ENCODE measurements around the gene ZNFX1. TPM values are rescaled to one million over a fixed set of nuclear protein-coding genes. Genes with fewer than 3 reads are reported as not detected.

The ZNFX1 gene
- total and polyA plus RNA-seq, 9 of the 15 experiments (the other 6 are each of a cell fraction or from before 2014, with no cell fraction given): 3.8 to 13.8 (median 10.3) TPM

DNA sequence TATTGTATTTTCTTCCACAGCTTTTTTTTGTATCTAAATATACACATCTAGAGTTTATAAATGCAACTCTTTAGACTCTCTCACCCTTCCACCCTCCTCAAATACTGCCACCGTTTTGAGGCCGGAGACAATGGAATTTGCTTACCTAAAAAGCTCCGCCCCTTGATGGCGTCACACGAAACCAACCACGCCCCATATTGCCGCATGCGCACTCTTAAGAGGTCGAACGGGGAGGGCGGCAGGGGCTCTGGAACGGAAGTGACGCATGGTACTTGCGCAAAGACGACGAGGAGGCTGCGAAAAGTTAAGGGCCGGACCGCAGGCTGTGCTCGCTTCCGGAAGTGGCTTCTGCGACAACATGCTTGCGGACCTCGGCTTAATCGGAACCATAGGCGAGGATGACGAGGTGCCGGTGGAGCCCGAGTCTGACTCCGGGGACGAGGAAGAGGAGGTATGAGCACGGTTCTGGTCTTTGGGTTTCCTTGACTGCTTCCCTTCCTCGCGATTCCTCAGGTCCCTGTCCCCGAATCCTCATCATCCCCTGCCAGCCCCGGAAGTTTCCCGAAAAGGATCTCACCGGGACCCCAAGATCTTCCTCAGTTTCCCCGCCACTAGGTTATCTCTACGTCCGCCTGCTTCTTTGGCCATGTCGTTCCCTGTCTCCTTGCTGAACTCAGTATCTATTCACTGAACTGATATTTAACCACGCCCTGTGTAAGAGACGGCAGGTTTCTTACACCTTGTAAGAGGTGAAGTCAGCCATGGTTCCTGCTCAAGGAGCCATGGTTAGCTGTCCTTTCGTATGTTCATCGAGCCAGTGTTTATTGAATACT lies 58.5 kb downstream of the ZNFX1 start, which contains the start of gene DDX27 (continued):
- TF ChIP-seq FOS (IDR thresholded peaks at IDR 0.05; ENCODE audit: extremely low read depth, insufficient read length) (no peak), TSC22D4 (tag; IDR thresholded peaks at IDR 0.05) (no peak), ZNF311 (CRISPR knock-in tag; IDR thresholded peaks at IDR 0.05) (no peak), HCFC1 (IDR thresholded peaks at IDR 0.05; ENCODE audit: low read depth, low read length) (peak; percentile 66), CEBPB (tag; IDR thresholded peaks at IDR 0.05) (peak; percentile 99), PTTG1 (tag; IDR thresholded peaks at IDR 0.05; ENCODE audit: low read depth) (no peak), SMARCC2 (IDR thresholded peaks at IDR 0.05; ENCODE audit: low read depth) (no peak), HDAC6 (IDR thresholded peaks at IDR 0.05; ENCODE audit: low read depth, low read length) (no peak), TAF7 (tag; IDR thresholded peaks at IDR 0.05) (peak; percentile 42; the same call in 1 of the 2 replicates), KAT8 (IDR thresholded peaks at IDR 0.05; ENCODE audit: low read depth) (no peak), ZNF589 (CRISPR knock-in tag; IDR thresholded peaks at IDR 0.05; ENCODE audit: low read depth) (no peak), CBFB (CRISPR knock-in tag; IDR thresholded peaks at IDR 0.05) (no peak), ASH1L (IDR thresholded peaks at IDR 0.05; ENCODE audit: borderline replicate concordance, low read depth, partially characterized antibody) (peak; percentile 45), SAFB (IDR thresholded peaks at IDR 0.05; ENCODE audit: borderline replicate concordance, low read depth, low read length) (no peak), ZNF143 (CRISPR knock-in tag; IDR thresholded peaks at IDR 0.05) (no peak), ZNF668 (CRISPR knock-in tag; IDR thresholded peaks at IDR 0.05) (no peak), ZNF384 (IDR thresholded peaks at IDR 0.05; ENCODE audit: low read depth, low read length) (peak; percentile 11; the same call in 1 of the 2 replicates)
- TF ChIP-seq, protein P1, sequence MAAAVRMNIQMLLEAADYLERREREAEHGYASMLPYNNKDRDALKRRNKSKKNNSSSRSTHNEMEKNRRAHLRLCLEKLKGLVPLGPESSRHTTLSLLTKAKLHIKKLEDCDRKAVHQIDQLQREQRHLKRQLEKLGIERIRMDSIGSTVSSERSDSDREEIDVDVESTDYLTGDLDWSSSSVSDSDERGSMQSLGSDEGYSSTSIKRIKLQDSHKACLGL (CRISPR knock-in tag; IDR thresholded peaks at IDR 0.05; ENCODE audit: borderline replicate concordance, poor library complexity, severe bottlenecking): no peak
- TF ChIP-seq, protein P2, sequence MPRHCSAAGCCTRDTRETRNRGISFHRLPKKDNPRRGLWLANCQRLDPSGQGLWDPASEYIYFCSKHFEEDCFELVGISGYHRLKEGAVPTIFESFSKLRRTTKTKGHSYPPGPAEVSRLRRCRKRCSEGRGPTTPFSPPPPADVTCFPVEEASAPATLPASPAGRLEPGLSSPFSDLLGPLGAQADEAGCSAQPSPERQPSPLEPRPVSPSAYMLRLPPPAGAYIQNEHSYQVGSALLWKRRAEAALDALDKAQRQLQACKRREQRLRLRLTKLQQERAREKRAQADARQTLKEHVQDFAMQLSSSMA (CRISPR knock-in tag; IDR thresholded peaks at IDR 0.05): no peak
- TF ChIP-seq, protein P3, sequence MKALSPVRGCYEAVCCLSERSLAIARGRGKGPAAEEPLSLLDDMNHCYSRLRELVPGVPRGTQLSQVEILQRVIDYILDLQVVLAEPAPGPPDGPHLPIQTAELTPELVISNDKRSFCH (CRISPR knock-in tag; IDR thresholded peaks at IDR 0.05): no peak
- TF ChIP-seq, protein P3 (tag; IDR thresholded peaks at IDR 0.05): no peak
- TF ChIP-seq, protein P4, sequence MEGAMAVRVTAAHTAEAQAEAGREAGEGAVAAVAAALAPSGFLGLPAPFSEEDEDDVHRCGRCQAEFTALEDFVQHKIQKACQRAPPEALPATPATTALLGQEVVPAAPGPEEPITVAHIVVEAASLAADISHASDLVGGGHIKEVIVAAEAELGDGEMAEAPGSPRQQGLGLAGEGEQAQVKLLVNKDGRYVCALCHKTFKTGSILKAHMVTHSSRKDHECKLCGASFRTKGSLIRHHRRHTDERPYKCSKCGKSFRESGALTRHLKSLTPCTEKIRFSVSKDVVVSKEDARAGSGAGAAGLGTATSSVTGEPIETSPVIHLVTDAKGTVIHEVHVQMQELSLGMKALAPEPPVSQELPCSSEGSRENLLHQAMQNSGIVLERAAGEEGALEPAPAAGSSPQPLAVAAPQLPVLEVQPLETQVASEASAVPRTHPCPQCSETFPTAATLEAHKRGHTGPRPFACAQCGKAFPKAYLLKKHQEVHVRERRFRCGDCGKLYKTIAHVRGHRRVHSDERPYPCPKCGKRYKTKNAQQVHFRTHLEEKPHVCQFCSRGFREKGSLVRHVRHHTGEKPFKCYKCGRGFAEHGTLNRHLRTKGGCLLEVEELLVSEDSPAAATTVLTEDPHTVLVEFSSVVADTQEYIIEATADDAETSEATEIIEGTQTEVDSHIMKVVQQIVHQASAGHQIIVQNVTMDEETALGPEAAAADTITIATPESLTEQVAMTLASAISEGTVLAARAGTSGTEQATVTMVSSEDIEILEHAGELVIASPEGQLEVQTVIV (CRISPR knock-in tag; IDR thresholded peaks at IDR 0.05; ENCODE audit: borderline replicate concordance): no peak
- TF ChIP-seq, protein P5, sequence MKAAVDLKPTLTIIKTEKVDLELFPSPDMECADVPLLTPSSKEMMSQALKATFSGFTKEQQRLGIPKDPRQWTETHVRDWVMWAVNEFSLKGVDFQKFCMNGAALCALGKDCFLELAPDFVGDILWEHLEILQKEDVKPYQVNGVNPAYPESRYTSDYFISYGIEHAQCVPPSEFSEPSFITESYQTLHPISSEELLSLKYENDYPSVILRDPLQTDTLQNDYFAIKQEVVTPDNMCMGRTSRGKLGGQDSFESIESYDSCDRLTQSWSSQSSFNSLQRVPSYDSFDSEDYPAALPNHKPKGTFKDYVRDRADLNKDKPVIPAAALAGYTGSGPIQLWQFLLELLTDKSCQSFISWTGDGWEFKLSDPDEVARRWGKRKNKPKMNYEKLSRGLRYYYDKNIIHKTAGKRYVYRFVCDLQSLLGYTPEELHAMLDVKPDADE (conservative IDR thresholded peaks at IDR 0.05; ENCODE audit: control insufficient read depth, low read depth, low read length): no peak
